PC-9 (cell line): ENCODE measurements around the gene KCNMB2.

Source experiments
- CTCF ChIP-seq: fragments of 200-600 bp; sonication (generic); conservative IDR thresholded peaks from 2 replicates; pipeline ENCODE4 v1.6.1; 2017; ENCODE audit warnings: mixed run types, antibody characterized with exemption, mild to moderate bottlenecking, moderate library complexity
- EZH2 ChIP-seq: fragments of 200-600 bp; sonication (generic); IDR thresholded peaks from 2 replicates; pipeline ENCODE4 v1.8.0; 2017; ENCODE audit warnings: antibody characterized with exemption, low read depth

DNA sequence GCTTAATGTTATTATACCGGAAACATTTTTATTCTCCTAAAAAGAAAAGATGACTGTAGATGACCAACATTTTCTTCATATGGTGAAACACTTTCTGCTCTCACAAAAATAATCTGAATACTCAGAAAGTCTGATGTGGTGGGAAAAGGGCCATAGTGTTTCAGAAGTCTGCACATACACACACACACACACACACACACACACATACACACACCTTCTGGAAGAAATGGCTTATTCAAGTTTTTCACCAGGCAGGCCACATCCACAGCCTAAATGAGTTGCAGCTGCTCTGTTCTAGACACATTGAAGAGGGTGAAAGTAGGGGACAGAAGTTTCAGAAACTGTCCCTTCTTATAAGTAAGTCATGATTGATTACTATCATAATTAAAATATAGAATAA lies 315.3 kb downstream of the KCNMB2 start:
- TF ChIP-seq CTCF (no peak), EZH2 (no peak)
